Hepatocyte (in vitro differentiated cells): ENCODE data around the gene GMDS.

Experiments
- CTCF ChIP-seq: fragments of 200-600 bp; sonication (generic); IDR thresholded peaks from 2 replicates; pipeline ENCODE4 v1.5.1; 2016; ENCODE audit warnings: antibody characterized with exemption, mild to moderate bottlenecking; ENCODE audit not compliant: poor library complexity
- EZH2 ChIP-seq: fragments of 200-600 bp; sonication (generic); IDR thresholded peaks from 2 replicates; pipeline ENCODE4 v1.6.1; 2016; ENCODE audit warnings: antibody characterized with exemption, mild to moderate bottlenecking, borderline replicate concordance
- EZH2phosphoT487 ChIP-seq: fragments of 200-600 bp; sonication (generic); IDR thresholded peaks from one replicate; pipeline ENCODE4 v1.6.1; 2018; ENCODE audit warnings: antibody characterized with exemption, mild to moderate bottlenecking, low read depth, moderate library complexity; ENCODE audit not compliant: unreplicated experiment, severe bottlenecking

- TF ChIP-seq CTCF (no peak), EZH2 (no peak), EZH2phosphoT487 (no peak)
These were observed 238.2 kb downstream of the GMDS start for GRCh38 chr6:2007165-2007564.
